ENCODE results near the gene SOAT1. TPM values are rescaled to one million over a fixed set of nuclear protein-coding genes. Genes with fewer than 3 reads are reported as not detected.

Gene SOAT1
- total RNA-seq, 1 experiment from 2014 or later: 7.5 TPM

DNA sequence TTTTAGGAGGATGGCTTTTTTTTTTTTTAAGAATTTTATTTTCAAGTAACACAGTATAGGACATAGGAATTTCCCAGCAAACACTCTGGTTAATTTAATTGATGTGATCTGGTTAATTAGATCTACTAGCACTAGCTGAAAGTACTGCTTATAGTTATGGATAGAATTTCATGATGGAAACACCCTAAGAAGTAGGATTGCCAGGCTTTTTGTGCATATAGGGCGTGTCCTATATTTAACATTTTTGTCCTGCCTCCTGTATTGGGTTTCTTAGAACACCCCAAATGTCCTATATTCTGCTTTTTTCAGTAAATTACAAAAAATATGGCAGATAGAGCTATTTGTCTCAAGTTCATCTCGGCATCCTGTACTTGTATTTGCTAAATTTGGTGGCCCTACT lies 58.6 kb downstream of the SOAT1 start:
- Histone ChIP-seq H4K8ac (replicated peaks; ENCODE audit: insufficient read length, low read depth, low read length) (no peak overlapping the region), H3K9ac (ENCODE audit: extremely low read depth, insufficient read length, low read length) (no peak overlapping the region), H2BK15ac (ENCODE audit: low read depth, low read length) (no peak overlapping the region), H4K20me1 (ENCODE audit: control insufficient read depth, insufficient read depth, insufficient read length) (no peaks in the 10 kb centered on the region), H3K27ac (ENCODE audit: insufficient read length, low read depth, low read length) (no peak overlapping the region), H4K5ac (ENCODE audit: insufficient read length, low read depth, low read length) (no peak overlapping the region), H3K4me2 (ENCODE audit: insufficient read depth, insufficient read length, low read length) (no peak overlapping the region), H3K4ac (ENCODE audit: low read depth, low read length) (no peak overlapping the region), H3K27me3 (ENCODE audit: insufficient read depth, low read length) (no peaks in the 10 kb centered on the region), H2BK120ac (ENCODE audit: low read depth, low read length, poor library complexity, severe bottlenecking) (no peak overlapping the region), H3K18ac (ENCODE audit: insufficient read length, low read depth, low read length) (no peak overlapping the region), H2BK20ac (ENCODE audit: low read depth, low read length, poor library complexity, severe bottlenecking) (no peak overlapping the region), H3K9me3 (ENCODE audit: control insufficient read depth, low read depth, low read length) (no peaks in the 10 kb centered on the region), H2BK5ac (ENCODE audit: insufficient read length, low read length) (no peak overlapping the region), H2AK5ac (ENCODE audit: insufficient read length, low read length) (no peak overlapping the region), H3K23me2 (ENCODE audit: insufficient read length, low read depth, low read length, poor library complexity, severe bottlenecking) (no peaks in the 10 kb centered on the region), H3K79me1 (ENCODE audit: insufficient read depth, low read depth, low read length, poor library complexity, severe bottlenecking) (no peaks in the 10 kb centered on the region), H3K4me1 (ENCODE audit: insufficient read depth, low read length) (no peaks in the 10 kb centered on the region), H2BK12ac (ENCODE audit: insufficient read length, low read depth, low read length) (no peak overlapping the region), H3K23ac (ENCODE audit: insufficient read length, low read depth, low read length) (no peak overlapping the region), H2AFZ (ENCODE audit: low read length) (no peak overlapping the region), H3T11ph (ENCODE audit: low read length) (no peak overlapping the region), H4K91ac (ENCODE audit: insufficient read length, low read depth, low read length) (no peak overlapping the region), H3K79me2 (ENCODE audit: insufficient read depth, low read length) (no peaks in the 10 kb centered on the region), H3K14ac (ENCODE audit: insufficient read depth, low read length) (no peak overlapping the region), H3K56ac (ENCODE audit: insufficient read length, low read depth, low read length) (no peak overlapping the region)
- H3K4me1 Mint-ChIP-seq: no peaks in the 10 kb centered on the region
- no peaks in the 10 kb centered on the region for H3K9me3 Mint-ChIP-seq
- TF ChIP-seq, protein P1, sequence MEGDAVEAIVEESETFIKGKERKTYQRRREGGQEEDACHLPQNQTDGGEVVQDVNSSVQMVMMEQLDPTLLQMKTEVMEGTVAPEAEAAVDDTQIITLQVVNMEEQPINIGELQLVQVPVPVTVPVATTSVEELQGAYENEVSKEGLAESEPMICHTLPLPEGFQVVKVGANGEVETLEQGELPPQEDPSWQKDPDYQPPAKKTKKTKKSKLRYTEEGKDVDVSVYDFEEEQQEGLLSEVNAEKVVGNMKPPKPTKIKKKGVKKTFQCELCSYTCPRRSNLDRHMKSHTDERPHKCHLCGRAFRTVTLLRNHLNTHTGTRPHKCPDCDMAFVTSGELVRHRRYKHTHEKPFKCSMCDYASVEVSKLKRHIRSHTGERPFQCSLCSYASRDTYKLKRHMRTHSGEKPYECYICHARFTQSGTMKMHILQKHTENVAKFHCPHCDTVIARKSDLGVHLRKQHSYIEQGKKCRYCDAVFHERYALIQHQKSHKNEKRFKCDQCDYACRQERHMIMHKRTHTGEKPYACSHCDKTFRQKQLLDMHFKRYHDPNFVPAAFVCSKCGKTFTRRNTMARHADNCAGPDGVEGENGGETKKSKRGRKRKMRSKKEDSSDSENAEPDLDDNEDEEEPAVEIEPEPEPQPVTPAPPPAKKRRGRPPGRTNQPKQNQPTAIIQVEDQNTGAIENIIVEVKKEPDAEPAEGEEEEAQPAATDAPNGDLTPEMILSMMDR (conservative IDR thresholded peaks at IDR 0.05): no peak
- no peaks in the 10 kb centered on the region; a peak in 1 of 7 replicates for H3K36me3 Mint-ChIP-seq (ENCODE audit: insufficient read depth in 1 of 3, low read depth in 3 of 3)
- no peaks in the 10 kb centered on the region for H3K27me3 Mint-ChIP-seq (ENCODE audit: low read depth)
- DNase-seq: no peak
- no peak overlapping the region for H3K27ac Mint-ChIP-seq
- WGBS (ENCODE audit: extremely low coverage, insufficient read length, low lambda C conversion rate): no CpG with 5 or more reads among the region's 2 CpGs
- no peak overlapping the region for H3K4me3 Mint-ChIP-seq

All from H9 (cell line).